ENCODE measurements around the gene ZNF367.

- TF ChIP-seq CTCF (IDR thresholded peaks at IDR 0.05; ENCODE audit: low read depth, low read length) (no peak), EZH2phosphoT487 (IDR thresholded peaks at IDR 0.05; ENCODE audit: low read depth) (no peak)
Observed at GRCh38 chr9:96437454-96437853, 19.3 kb upstream of the ZNF367 start.
